Liver (tissue), 3 donors: ENCODE results near the gene CDCP2.

ENCODE experiments used
- FOXA1 ChIP-seq: IDR thresholded peaks from 2 replicates; pipeline ENCODE4 v1.6.1; 2016; ENCODE audit warnings: antibody characterized with exemption
- GABPA ChIP-seq, 2 donors: IDR thresholded peaks in 1 of 2; conservative IDR thresholded peaks in 1 of 2; 2 replicates each; pipeline ENCODE4 v1.6.1; 2016; ENCODE audit warnings: antibody characterized with exemption in 2 of 2, mild to moderate bottlenecking in 1 of 2, moderate library complexity in 1 of 2
- HNF4A ChIP-seq, 2 donors: conservative IDR thresholded peaks; 2 replicates each; pipeline ENCODE4 v1.6.1; 2016; ENCODE audit warnings: antibody characterized with exemption in 2 of 2, mild to moderate bottlenecking in 2 of 2
- JUND ChIP-seq, 2 donors: IDR thresholded peaks; 2 replicates each; pipeline ENCODE4 v1.6.1; 2016; ENCODE audit warnings: antibody characterized with exemption in 2 of 2
- RAD21 ChIP-seq, 2 donors: IDR thresholded peaks; 2 replicates each; pipeline ENCODE4 v1.6.1; 2016; ENCODE audit warnings: antibody characterized with exemption in 2 of 2, mild to moderate bottlenecking in 2 of 2
- RXRA ChIP-seq, 2 donors: IDR thresholded peaks; 2 replicates each; pipeline ENCODE4 v1.6.1; 2017 to 2018; ENCODE audit warnings: antibody characterized with exemption in 2 of 2, mild to moderate bottlenecking in 1 of 2
- SP1 ChIP-seq: IDR thresholded peaks from 2 replicates; pipeline ENCODE4 v1.6.1; 2018; ENCODE audit warnings: antibody characterized with exemption, mild to moderate bottlenecking
- TAF1 ChIP-seq: conservative IDR thresholded peaks from 2 replicates; pipeline ENCODE4 v1.6.1; 2016; ENCODE audit warnings: antibody characterized with exemption, mild to moderate bottlenecking
- YY1 ChIP-seq: IDR thresholded peaks from 2 replicates; pipeline ENCODE4 v1.6.1; 2016; ENCODE audit warnings: antibody characterized with exemption, mild to moderate bottlenecking
- TF ChIP-seq, protein P1 (sequence below): IDR thresholded peaks from 2 replicates; pipeline ENCODE4 v1.6.1; 2016; ENCODE audit warnings: antibody characterized with exemption, mild to moderate bottlenecking
- TF ChIP-seq, protein P2 (sequence below): fragments of 150-350 bp; IDR thresholded peaks from 2 replicates; pipeline ENCODE4 v1.5.1; 2017; ENCODE audit warnings: improper control_type of control experiment, low read depth, low read length; ENCODE audit not compliant: missing input control
- TF ChIP-seq, protein P3 (sequence below): IDR thresholded peaks from 2 replicates; pipeline ENCODE4 v1.6.1; 2016; ENCODE audit warnings: antibody characterized with exemption
- TF ChIP-seq, protein P4 (sequence below): IDR thresholded peaks from 2 replicates; pipeline ENCODE4 v1.6.1; 2016; ENCODE audit warnings: antibody characterized with exemption
- donor health status: healthy.
- donor health status: healthy.

DNA sequence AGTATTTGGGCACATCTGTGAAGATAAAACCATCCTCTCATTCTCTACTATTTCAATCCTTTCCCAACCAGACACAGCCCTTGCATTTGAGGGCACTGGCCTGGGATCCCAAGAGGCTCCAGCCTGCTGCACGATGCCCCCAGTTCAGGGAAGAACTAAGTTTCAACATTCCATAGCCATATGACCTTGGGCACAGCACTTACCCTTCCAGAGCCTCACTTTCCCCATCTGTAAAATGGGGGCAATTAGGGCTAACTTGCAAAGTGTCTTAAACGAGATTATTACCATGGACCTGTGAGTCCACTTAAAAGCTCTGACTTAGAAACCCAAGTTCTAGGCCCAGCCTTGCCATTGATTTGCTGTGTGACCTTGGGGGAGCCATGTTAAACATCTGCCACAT, 22.9 kb downstream of the CDCP2 start:
- TF ChIP-seq GABPA (IDR thresholded peaks at IDR 0.05 in 1 of 2, conservative IDR thresholded peaks at IDR 0.05 in 1 of 2) (no peak), RXRA (IDR thresholded peaks at IDR 0.05) (no peak), YY1 (no peak), TAF1 (no peak), RAD21 (IDR thresholded peaks at IDR 0.05) (no peak), JUND (IDR thresholded peaks at IDR 0.05) (no peak), SP1 (no peak), FOXA1 (no peak), HNF4A (conservative IDR thresholded peaks at IDR 0.05) (no peak)
- TF ChIP-seq, protein P1, sequence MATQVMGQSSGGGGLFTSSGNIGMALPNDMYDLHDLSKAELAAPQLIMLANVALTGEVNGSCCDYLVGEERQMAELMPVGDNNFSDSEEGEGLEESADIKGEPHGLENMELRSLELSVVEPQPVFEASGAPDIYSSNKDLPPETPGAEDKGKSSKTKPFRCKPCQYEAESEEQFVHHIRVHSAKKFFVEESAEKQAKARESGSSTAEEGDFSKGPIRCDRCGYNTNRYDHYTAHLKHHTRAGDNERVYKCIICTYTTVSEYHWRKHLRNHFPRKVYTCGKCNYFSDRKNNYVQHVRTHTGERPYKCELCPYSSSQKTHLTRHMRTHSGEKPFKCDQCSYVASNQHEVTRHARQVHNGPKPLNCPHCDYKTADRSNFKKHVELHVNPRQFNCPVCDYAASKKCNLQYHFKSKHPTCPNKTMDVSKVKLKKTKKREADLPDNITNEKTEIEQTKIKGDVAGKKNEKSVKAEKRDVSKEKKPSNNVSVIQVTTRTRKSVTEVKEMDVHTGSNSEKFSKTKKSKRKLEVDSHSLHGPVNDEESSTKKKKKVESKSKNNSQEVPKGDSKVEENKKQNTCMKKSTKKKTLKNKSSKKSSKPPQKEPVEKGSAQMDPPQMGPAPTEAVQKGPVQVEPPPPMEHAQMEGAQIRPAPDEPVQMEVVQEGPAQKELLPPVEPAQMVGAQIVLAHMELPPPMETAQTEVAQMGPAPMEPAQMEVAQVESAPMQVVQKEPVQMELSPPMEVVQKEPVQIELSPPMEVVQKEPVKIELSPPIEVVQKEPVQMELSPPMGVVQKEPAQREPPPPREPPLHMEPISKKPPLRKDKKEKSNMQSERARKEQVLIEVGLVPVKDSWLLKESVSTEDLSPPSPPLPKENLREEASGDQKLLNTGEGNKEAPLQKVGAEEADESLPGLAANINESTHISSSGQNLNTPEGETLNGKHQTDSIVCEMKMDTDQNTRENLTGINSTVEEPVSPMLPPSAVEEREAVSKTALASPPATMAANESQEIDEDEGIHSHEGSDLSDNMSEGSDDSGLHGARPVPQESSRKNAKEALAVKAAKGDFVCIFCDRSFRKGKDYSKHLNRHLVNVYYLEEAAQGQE: no peak
- TF ChIP-seq, protein P2, sequence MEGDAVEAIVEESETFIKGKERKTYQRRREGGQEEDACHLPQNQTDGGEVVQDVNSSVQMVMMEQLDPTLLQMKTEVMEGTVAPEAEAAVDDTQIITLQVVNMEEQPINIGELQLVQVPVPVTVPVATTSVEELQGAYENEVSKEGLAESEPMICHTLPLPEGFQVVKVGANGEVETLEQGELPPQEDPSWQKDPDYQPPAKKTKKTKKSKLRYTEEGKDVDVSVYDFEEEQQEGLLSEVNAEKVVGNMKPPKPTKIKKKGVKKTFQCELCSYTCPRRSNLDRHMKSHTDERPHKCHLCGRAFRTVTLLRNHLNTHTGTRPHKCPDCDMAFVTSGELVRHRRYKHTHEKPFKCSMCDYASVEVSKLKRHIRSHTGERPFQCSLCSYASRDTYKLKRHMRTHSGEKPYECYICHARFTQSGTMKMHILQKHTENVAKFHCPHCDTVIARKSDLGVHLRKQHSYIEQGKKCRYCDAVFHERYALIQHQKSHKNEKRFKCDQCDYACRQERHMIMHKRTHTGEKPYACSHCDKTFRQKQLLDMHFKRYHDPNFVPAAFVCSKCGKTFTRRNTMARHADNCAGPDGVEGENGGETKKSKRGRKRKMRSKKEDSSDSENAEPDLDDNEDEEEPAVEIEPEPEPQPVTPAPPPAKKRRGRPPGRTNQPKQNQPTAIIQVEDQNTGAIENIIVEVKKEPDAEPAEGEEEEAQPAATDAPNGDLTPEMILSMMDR: no peak
- TF ChIP-seq, protein P3, sequence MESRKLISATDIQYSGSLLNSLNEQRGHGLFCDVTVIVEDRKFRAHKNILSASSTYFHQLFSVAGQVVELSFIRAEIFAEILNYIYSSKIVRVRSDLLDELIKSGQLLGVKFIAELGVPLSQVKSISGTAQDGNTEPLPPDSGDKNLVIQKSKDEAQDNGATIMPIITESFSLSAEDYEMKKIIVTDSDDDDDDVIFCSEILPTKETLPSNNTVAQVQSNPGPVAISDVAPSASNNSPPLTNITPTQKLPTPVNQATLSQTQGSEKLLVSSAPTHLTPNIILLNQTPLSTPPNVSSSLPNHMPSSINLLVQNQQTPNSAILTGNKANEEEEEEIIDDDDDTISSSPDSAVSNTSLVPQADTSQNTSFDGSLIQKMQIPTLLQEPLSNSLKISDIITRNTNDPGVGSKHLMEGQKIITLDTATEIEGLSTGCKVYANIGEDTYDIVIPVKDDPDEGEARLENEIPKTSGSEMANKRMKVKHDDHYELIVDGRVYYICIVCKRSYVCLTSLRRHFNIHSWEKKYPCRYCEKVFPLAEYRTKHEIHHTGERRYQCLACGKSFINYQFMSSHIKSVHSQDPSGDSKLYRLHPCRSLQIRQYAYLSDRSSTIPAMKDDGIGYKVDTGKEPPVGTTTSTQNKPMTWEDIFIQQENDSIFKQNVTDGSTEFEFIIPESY: no peak
- TF ChIP-seq, protein P4, sequence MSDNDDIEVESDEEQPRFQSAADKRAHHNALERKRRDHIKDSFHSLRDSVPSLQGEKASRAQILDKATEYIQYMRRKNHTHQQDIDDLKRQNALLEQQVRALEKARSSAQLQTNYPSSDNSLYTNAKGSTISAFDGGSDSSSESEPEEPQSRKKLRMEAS: no peak
